ENCODE measurements around the gene BEST3. TPM values are rescaled to one million over a fixed set of nuclear protein-coding genes. Genes with fewer than 3 reads are reported as not detected.

The BEST3 gene
- total RNA-seq, 4 donors from 2014 or later = not detected

- Histone ChIP-seq H3K4me1 (no peaks in the 10 kb centered on the region), H3K36me3 (no peaks in the 10 kb centered on the region), H3K9me3 (no peaks in the 10 kb centered on the region), H3K27ac (no peak overlapping the region), H3K4me3 (no peak overlapping the region), H3K27me3 (peaks cover 0 to 6% (median 0%) of the 10 kb centered on the region in 4 donors)
- intact Hi-C loops (cut with DNase I) = no loop called here
- DNase-seq = no peak
- WGBS, 2 donors = 71 to 75% methylated on average over 3 of the region's 3 CpGs
- TF ChIP-seq POLR2A (IDR thresholded peaks at IDR 0.05) (no peak), CTCF (IDR thresholded peaks at IDR 0.05) (no peak)
These were observed 15.4 kb upstream of the BEST3 start for GRCh38 chr12:69714542-69714941.

GRCh38 chr12:69712826-69713225 is 13.7 kb upstream of the BEST3 start:
- Histone ChIP-seq H3K4me3 (no peak overlapping the region), H3K4me1 (no peaks in the 10 kb centered on the region), H3K27ac (no peak overlapping the region), H3K27me3 (peaks cover 0 to 6% (median 0%) of the 10 kb centered on the region in 4 donors), H3K9me3 (no peaks in the 10 kb centered on the region), H3K36me3 (no peaks in the 10 kb centered on the region)
- TF ChIP-seq POLR2A (IDR thresholded peaks at IDR 0.05) = no peak
- no peak for TF ChIP-seq CTCF (IDR thresholded peaks at IDR 0.05)
- WGBS, 2 donors = 90 to 95% methylated on average over 2 of the region's 2 CpGs
- DNase-seq = no peak
- intact Hi-C loops (cut with DNase I) = no loop called here

GRCh38 chr12:69708649-69709048 is 9.5 kb upstream of the BEST3 start:
- 89 to 96% methylated on average over 3 of the region's 3 CpGs for WGBS, 2 donors
- TF ChIP-seq POLR2A (IDR thresholded peaks at IDR 0.05) (no peak), CTCF (IDR thresholded peaks at IDR 0.05) (no peak)
- Histone ChIP-seq H3K36me3 (no peaks in the 10 kb centered on the region), H3K27ac (no peak overlapping the region), H3K4me3 (no peak overlapping the region), H3K27me3 (no peaks in the 10 kb centered on the region), H3K4me1 (no peaks in the 10 kb centered on the region), H3K9me3 (no peaks in the 10 kb centered on the region)
- DNase-seq = no peak
- intact Hi-C loops (cut with DNase I) = no loop called here

- H3K36me3 ChIP-seq = no peaks in the 10 kb centered on the region
- no peak overlapping the region for H3K4me3 ChIP-seq
- no peaks in the 10 kb centered on the region for H3K27me3 ChIP-seq
- intact Hi-C loops (cut with DNase I) = no loop called here
- no peaks in the 10 kb centered on the region for H3K9me3 ChIP-seq
- DNase-seq = no peak
- 0% methylated on average over 1 of the region's 1 CpG for WGBS, 2 donors
- H3K27ac ChIP-seq = no peak overlapping the region
- peaks cover 0 to under 1% (median 0%) of the 10 kb centered on the region in 3 donors for H3K4me1 ChIP-seq
- TF ChIP-seq CTCF (IDR thresholded peaks at IDR 0.05) (no peak), POLR2A (IDR thresholded peaks at IDR 0.05) (no peak)
These were observed 5.3 kb upstream of the BEST3 start for GRCh38 chr12:69704357-69704756.

GRCh38 chr12:69703146-69703642 is 4.1 kb upstream of the BEST3 start:
- intact Hi-C loops (cut with DNase I) = no loop called here
- H3K27ac ChIP-seq = no peak overlapping the region
- H3K27me3 ChIP-seq = no peaks in the 10 kb centered on the region
- no peaks in the 10 kb centered on the region for H3K36me3 ChIP-seq
- 44% methylated on average over 1 of the region's 1 CpG for WGBS, 2 donors
- no peak for DNase-seq
- H3K4me1 ChIP-seq = peaks cover 0 to 13% (median 0%) of the 10 kb centered on the region in 3 donors
- H3K9me3 ChIP-seq = no peaks in the 10 kb centered on the region
- no peak overlapping the region for H3K4me3 ChIP-seq
- TF ChIP-seq CTCF (IDR thresholded peaks at IDR 0.05) (no peak), POLR2A (IDR thresholded peaks at IDR 0.05) (no peak)

All from esophagus squamous epithelium (tissue), 5 donors.